ENCODE measurements around the gene PTPN14.

Gene PTPN14

GRCh38 chr1:214310777-214311690, 240.4 kb downstream of the PTPN14 start:
- no peak for DNase-seq (ENCODE audit: low read depth in 2 of 2)

GRCh38 chr1:214310010-214310409, 241.4 kb downstream of the PTPN14 start:
- DNase-seq (ENCODE audit: low read depth in 2 of 2), result no peak

- DNase-seq (ENCODE audit: low read depth in 2 of 2), result no peak
Observed at GRCh38 chr1:214306269-214306668, 245.1 kb downstream of the PTPN14 start.

GRCh38 chr1:214305164-214305751, 246.1 kb downstream of the PTPN14 start:
- no peak for DNase-seq (ENCODE audit: low read depth in 2 of 2)

GRCh38 chr1:214303141-214303930, 248.1 kb downstream of the PTPN14 start:
- DNase-seq (ENCODE audit: low read depth in 2 of 2), result no peak

GRCh38 chr1:214301526-214301925, 249.9 kb downstream of the PTPN14 start:
- no peak for DNase-seq (ENCODE audit: low read depth in 2 of 2)

- DNase-seq (ENCODE audit: low read depth in 2 of 2), result no peak
Observed at GRCh38 chr1:214300149-214300780, 251.1 kb downstream of the PTPN14 start.
